Urinary bladder (tissue), 4 donors: ENCODE data around the gene TAAR2. TPM values are rescaled to one million over a fixed set of nuclear protein-coding genes. Genes with fewer than 3 reads are reported as not detected.

Source experiments
- DNase-seq: peaks from one replicate; pipeline ENCODE4 v3.0.0-alpha.2; 2015; ENCODE audit errors: extremely low spot score
- H3K27ac ChIP-seq: one replicate; pipeline ENCODE4 v1.5.1; 2013; ENCODE audit warnings: low read depth, mild to moderate bottlenecking, moderate library complexity
- H3K36me3 ChIP-seq: one replicate; pipeline ENCODE4 v1.6.1; 2013; ENCODE audit warnings: mild to moderate bottlenecking, moderate library complexity; ENCODE audit not compliant: insufficient read depth
- H3K4me1 ChIP-seq: one replicate; pipeline ENCODE4 v1.6.1; 2013; ENCODE audit warnings: mild to moderate bottlenecking, moderate library complexity; ENCODE audit not compliant: insufficient read depth
- H3K4me3 ChIP-seq: one replicate; pipeline ENCODE4 v1.5.1; 2013; ENCODE audit warnings: low read depth, low read length
- WGBS: extraction: QIAGEN DNeasy Blood & Tissue Kit; methylation state at CpG from one replicate; pipeline ENCODE4 v1.1.7; 2013; 5-methylcytosine and 5-hydroxymethylcytosine counted together
- polyA plus RNA-seq: library from polyadenylated mRNA; stranded (reverse); fragments of 200-250 nt; gene quantifications from one replicate; pipeline ENCODE4 v1.2.3, GENCODE V29; 2013
- total RNA-seq: library from RNA; depleted of rRNA; stranded (reverse); fragments of >200 nt; gene quantifications from one replicate; pipeline ENCODE4 v1.2.3, GENCODE V29; 2014
- donor health status: healthy with polysubstance abuse.
- donor health status: healthy.

TAAR2 gene
- total and polyA plus RNA-seq, 2 donors: not detected

GRCh38 chr6:132596201-132596600 is 27.9 kb downstream of the TAAR2 start:
- Histone ChIP-seq H3K27ac (no peak overlapping the region), H3K36me3 (no peaks in the 10 kb centered on the region), H3K4me1 (no peaks in the 10 kb centered on the region), H3K4me3 (no peak overlapping the region)
- WGBS: 88% methylated on average over 6 of the region's 6 CpGs
- DNase-seq: no peak

- no peak for DNase-seq
- no peak overlapping the region for H3K27ac ChIP-seq
- H3K36me3 ChIP-seq: no peaks in the 10 kb centered on the region
- H3K4me3 ChIP-seq: no peak overlapping the region
- H3K4me1 ChIP-seq: no peaks in the 10 kb centered on the region
- 60% methylated on average over 2 of the region's 2 CpGs for WGBS
Measured at GRCh38 chr6:132592855-132593254, 31.2 kb downstream of the TAAR2 start.

GRCh38 chr6:132590362-132590761 is 33.7 kb downstream of the TAAR2 start:
- DNase-seq: no peak
- 85% methylated on average over 1 of the region's 1 CpG for WGBS
- H3K36me3 ChIP-seq: no peaks in the 10 kb centered on the region
- no peaks in the 10 kb centered on the region for H3K4me1 ChIP-seq
- H3K27ac ChIP-seq: no peak overlapping the region
- H3K4me3 ChIP-seq: no peak overlapping the region

GRCh38 chr6:132589454-132589853 is 34.6 kb downstream of the TAAR2 start, which contains the start of gene TAAR5:
TAAR5 (minus strand) TSS chr6:132589741; CDS start chr6:132589686, 55 bp downstream.
- no peak for DNase-seq
- no peaks in the 10 kb centered on the region for H3K4me1 ChIP-seq
- WGBS: 76% methylated on average over 5 of the region's 5 CpGs
- H3K27ac ChIP-seq: no peak within 1 kb of the TSS
- H3K4me3 ChIP-seq: no peak within 1 kb of the TSS
- no peaks in the 10 kb centered on the region for H3K36me3 ChIP-seq

- H3K4me3 ChIP-seq: no peak overlapping the region
- no peaks in the 10 kb centered on the region for H3K36me3 ChIP-seq
- WGBS: 57% methylated on average over 2 of the region's 2 CpGs
- no peak for DNase-seq
- H3K27ac ChIP-seq: no peak overlapping the region
- no peaks in the 10 kb centered on the region for H3K4me1 ChIP-seq
Measured at GRCh38 chr6:132587424-132587823, 36.7 kb downstream of the TAAR2 start.

- 54% methylated on average over 1 of the region's 1 CpG for WGBS
- no peak overlapping the region for H3K4me3 ChIP-seq
- no peaks in the 10 kb centered on the region for H3K36me3 ChIP-seq
- no peak for DNase-seq
- H3K4me1 ChIP-seq: no peaks in the 10 kb centered on the region
- H3K27ac ChIP-seq: no peak overlapping the region
Measured at GRCh38 chr6:132584698-132585097, 39.4 kb downstream of the TAAR2 start.

GRCh38 chr6:132571774-132572173 is 52.3 kb downstream of the TAAR2 start:
- no peaks in the 10 kb centered on the region for H3K36me3 ChIP-seq
- H3K4me1 ChIP-seq: no peaks in the 10 kb centered on the region
- DNase-seq: no peak
- H3K27ac ChIP-seq: no peak overlapping the region
- H3K4me3 ChIP-seq: no peak overlapping the region

- Histone ChIP-seq H3K36me3 (no peaks in the 10 kb centered on the region), H3K27ac (no peak within 1 kb of the TSS), H3K4me3 (no peak within 1 kb of the TSS), H3K4me1 (no peaks in the 10 kb centered on the region)
- WGBS: 74% methylated on average over 15 of the region's 15 CpGs
- no peak for DNase-seq
Measured at GRCh38 chr6:132570221-132570777, 53.8 kb downstream of the TAAR2 start, which contains the start of gene TAAR6. TAAR6 (plus strand) TSS chr6:132570322; CDS start chr6:132570322, 0 bp downstream.

GRCh38 chr6:132569170-132569569 is 54.9 kb downstream of the TAAR2 start:
- no peaks in the 10 kb centered on the region for H3K4me1 ChIP-seq
- no peak overlapping the region for H3K4me3 ChIP-seq
- no peak for DNase-seq
- WGBS: 43% methylated on average over 4 of the region's 4 CpGs
- H3K36me3 ChIP-seq: no peaks in the 10 kb centered on the region
- no peak overlapping the region for H3K27ac ChIP-seq

GRCh38 chr6:132568611-132569010 is 55.5 kb downstream of the TAAR2 start:
- no peak for DNase-seq
- H3K36me3 ChIP-seq: no peaks in the 10 kb centered on the region
- 57% methylated on average over 6 of the region's 6 CpGs for WGBS
- H3K27ac ChIP-seq: no peak overlapping the region
- no peaks in the 10 kb centered on the region for H3K4me1 ChIP-seq
- no peak overlapping the region for H3K4me3 ChIP-seq

- H3K4me3 ChIP-seq: no peak overlapping the region
- WGBS: 65% methylated on average over 1 of the region's 1 CpG
- H3K27ac ChIP-seq: no peak overlapping the region
- no peaks in the 10 kb centered on the region for H3K4me1 ChIP-seq
- no peak for DNase-seq
- H3K36me3 ChIP-seq: no peaks in the 10 kb centered on the region
Measured at GRCh38 chr6:132567566-132567965, 56.5 kb downstream of the TAAR2 start.

Other genes with a start within 250 kb of the TAAR2 start
- 123 TPM for gene MOXD1, start 222.8 kb downstream of the TAAR2 start, total RNA-seq
- gene MOXD1, start 222.8 kb downstream of the TAAR2 start, polyA plus RNA-seq: 22.4 TPM
- 41.1 TPM for gene STX7, start 111.2 kb downstream of the TAAR2 start, total RNA-seq
- 39.7 TPM for gene STX7, start 111.2 kb downstream of the TAAR2 start, polyA plus RNA-seq
- not detected for gene TAAR9, start 86.0 kb downstream of the TAAR2 start, total RNA-seq
- gene TAAR9, start 86.0 kb downstream of the TAAR2 start, polyA plus RNA-seq: not detected
- not detected for gene TAAR8, start 71.6 kb downstream of the TAAR2 start, total RNA-seq
- not detected for gene TAAR8, start 71.6 kb downstream of the TAAR2 start, polyA plus RNA-seq
- gene TAAR6, start 54.0 kb downstream of the TAAR2 start, total RNA-seq: not detected
- not detected for gene TAAR6, start 54.0 kb downstream of the TAAR2 start, polyA plus RNA-seq
- gene TAAR5, start 34.5 kb downstream of the TAAR2 start, total RNA-seq: not detected
- gene TAAR5, start 34.5 kb downstream of the TAAR2 start, polyA plus RNA-seq: not detected
- gene TAAR1, start 34.9 kb upstream of the TAAR2 start, total RNA-seq: not detected
- gene TAAR1, start 34.9 kb upstream of the TAAR2 start, polyA plus RNA-seq: not detected
- gene VNN1, start 89.8 kb upstream of the TAAR2 start, total RNA-seq: 0.63 TPM
- 0.68 TPM for gene VNN1, start 89.8 kb upstream of the TAAR2 start, polyA plus RNA-seq
- gene VNN2, start 133.6 kb upstream of the TAAR2 start, total RNA-seq: 5.4 TPM
- 0.86 TPM for gene VNN2, start 133.6 kb upstream of the TAAR2 start, polyA plus RNA-seq
- gene SLC18B1, start 174.4 kb upstream of the TAAR2 start, total RNA-seq: 17.7 TPM
- 5.2 TPM for gene SLC18B1, start 174.4 kb upstream of the TAAR2 start, polyA plus RNA-seq
- gene RPS12, start 190.3 kb upstream of the TAAR2 start, total RNA-seq: 951 TPM
- 3,073 TPM for gene RPS12, start 190.3 kb upstream of the TAAR2 start, polyA plus RNA-seq